GM19324 (cell line): ENCODE data around the gene DUX4.
"Not testable (repeated sequence)": the region's sequence is repeated elsewhere in the genome, so short reads cannot be mapped to it uniquely, and the experiment has no call there.

Experiments used
- ATAC-seq: cut with Tn5 transposase; IDR thresholded peaks from one replicate; pipeline ENCODE4 v1.9.1; 2021; ENCODE audit warnings: mild to moderate bottlenecking, moderate library complexity; ENCODE audit not compliant: unreplicated experiment, low FRiP score

DUX4 gene

GRCh38 chr4:190173428-190173827, at the start of gene DUX4:
Gene DUX4, plus strand, starts transcription at chr4:190173774. Its CDS starts 0 bp downstream, at chr4:190173774.
- ATAC-seq, result not testable (repeated sequence)

GRCh38 chr4:190175436-190175835, 1.9 kb downstream of the DUX4 start:
- not testable (repeated sequence) for ATAC-seq

GRCh38 chr4:190177727-190178605, 4.4 kb downstream of the DUX4 start:
- peak; percentile 31 for ATAC-seq

- ATAC-seq, result peak; percentile 9
Observed at GRCh38 chr4:190178606-190178990, 5.0 kb downstream of the DUX4 start.

- ATAC-seq, result peak; percentile 75
Observed at GRCh38 chr4:190179030-190179739, 5.6 kb downstream of the DUX4 start.

GRCh38 chr4:190179740-190180094, 6.1 kb downstream of the DUX4 start:
- ATAC-seq, result peak; percentile 37

- not testable (repeated sequence) for ATAC-seq
Observed at GRCh38 chr4:190180947-190181346, 7.4 kb downstream of the DUX4 start.

- ATAC-seq, result not testable (repeated sequence)
Observed at GRCh38 chr4:190181481-190182100, 8.0 kb downstream of the DUX4 start.

GRCh38 chr4:190203510-190203909, 29.9 kb downstream of the DUX4 start:
- not testable (repeated sequence) for ATAC-seq
